ENCODE data around the gene CYB5R2. TPM values are rescaled to one million over a fixed set of nuclear protein-coding genes. Genes with fewer than 3 reads are reported as not detected.

The CYB5R2 gene
- 0.17 and 0.32 TPM in 2 replicates for total RNA-seq (2014; rRNA removed)
- 1.7 TPM for polyA plus RNA-seq (2012)

DNA sequence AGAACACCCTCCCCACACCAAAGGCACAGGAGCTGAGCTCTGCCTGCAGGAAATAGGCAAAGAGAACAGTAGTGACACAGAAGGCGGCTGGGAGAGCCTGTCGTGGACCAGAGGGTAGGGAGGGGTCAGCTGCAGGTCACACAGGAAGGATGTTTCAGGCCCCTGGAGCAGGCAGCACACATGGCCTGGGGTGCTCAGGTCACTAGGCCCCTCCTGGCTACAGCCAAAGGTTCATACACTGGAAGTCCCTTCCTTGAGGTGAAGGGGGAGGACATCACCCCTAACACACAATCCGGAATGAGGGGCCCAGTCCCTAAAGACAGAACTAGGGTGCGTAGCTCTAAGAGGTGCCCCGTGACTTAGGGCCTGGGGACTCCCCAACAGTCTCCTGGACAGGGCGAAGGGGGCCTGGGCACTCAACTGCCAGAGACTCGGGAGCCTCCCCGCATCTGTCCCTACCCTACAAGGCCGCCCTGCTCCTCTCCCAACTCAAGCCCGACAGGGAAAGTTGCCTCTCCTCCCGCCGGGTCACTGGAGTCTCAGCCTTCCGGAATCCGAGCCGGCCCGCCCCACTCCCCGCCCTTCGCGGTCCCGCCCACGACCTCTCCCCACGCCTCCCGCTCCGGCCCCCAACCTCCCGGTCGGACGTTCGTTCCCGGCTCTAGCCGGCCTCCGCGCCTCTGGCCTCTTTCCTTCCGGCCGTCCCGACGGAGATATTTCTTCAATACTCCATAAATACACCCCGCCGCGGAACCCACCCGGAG, at the start of gene CYB5R2:
Gene CYB5R2 (minus strand): TSS at position 541 of the 764 bp plus-strand sequence. CDS start 675 bp downstream, outside the sequence.
- no peak for DNase-seq (ENCODE audit: low read depth)

DNA sequence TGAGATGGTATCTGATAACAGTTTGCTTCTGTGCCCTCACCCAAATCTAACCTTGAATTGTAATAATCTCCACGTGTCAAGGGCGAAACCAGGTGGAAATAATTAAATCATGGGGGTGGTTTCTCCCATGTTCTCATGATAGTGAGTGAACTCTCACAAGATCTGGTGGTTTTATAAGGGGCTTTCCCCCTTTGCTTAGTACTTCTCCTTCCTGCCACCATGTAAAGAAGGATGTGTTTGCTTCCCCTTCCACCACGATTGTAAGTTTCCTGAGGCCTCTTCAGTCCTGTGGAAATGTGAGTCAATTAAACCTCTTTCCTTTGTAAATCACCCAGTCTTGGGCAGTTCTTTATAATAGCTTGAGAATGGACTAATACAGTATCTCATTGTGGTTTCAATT, 41.5 kb upstream of the CYB5R2 start:
- DNase-seq (ENCODE audit: low read depth): no peak

- no peak for DNase-seq (ENCODE audit: low read depth)
These were observed 33.1 kb upstream of the CYB5R2 start, which contains the start of gene OVCH2 for GRCh38 chr11:7706377-7706776. Gene OVCH2 (minus strand): TSS chr11:7706477. CDS start chr11:7706394, 83 bp downstream.

- no peak for DNase-seq (ENCODE audit: low read depth)
These were observed 30.4 kb upstream of the CYB5R2 start for GRCh38 chr11:7703740-7704139.

- no peak for DNase-seq (ENCODE audit: low read depth)
These were observed 23.1 kb upstream of the CYB5R2 start for GRCh38 chr11:7696424-7696823.

- no peak for DNase-seq (ENCODE audit: low read depth)
These were observed 20.9 kb upstream of the CYB5R2 start for GRCh38 chr11:7694235-7694634.

DNA sequence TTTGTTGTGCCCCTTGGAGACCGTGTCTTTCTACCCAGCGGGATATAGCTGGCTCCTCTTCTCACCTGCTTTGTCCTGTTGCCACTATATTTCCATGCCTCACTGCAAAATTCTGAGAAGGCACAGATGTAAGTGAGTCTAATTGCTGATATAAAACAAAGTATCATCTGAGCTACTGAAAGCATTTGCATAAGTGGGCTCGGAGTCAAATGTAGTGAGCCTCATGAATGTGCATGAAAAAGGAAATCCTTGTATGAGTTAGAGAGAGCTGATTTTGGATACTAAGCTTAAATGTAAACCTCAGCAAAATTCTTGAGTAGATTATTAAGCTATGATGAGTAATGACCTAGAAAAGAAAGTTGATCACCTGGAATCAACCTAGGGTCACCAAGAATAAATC, 19.1 kb upstream of the CYB5R2 start:
- DNase-seq (ENCODE audit: low read depth): no peak

DNA sequence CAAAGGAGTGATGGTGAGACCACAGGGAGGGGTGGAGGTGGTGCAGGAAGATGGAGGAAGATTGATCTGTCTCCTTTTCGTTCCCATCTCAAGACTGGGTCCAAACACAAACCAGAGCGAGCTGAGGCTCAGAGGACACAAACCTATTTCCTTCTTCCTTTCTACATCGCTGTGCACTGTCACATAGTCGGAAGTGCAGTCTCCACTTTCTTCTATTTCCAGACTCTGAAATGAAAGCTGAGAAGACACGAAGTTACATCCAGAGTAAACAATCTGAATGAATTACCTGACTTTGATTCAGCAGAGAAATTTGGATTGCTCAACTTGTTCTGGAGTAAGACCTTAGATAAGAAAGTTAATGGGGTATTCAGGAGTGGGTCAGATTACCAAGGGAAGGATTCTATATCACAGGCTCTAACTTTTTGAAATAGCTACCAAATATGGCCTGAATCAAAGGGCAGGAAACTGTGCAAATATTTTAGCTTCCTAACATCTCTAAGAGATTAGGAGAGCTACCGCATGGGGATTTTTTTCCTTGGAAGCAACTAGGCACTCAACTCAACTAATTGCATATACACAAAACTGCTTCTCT, 18.6 kb upstream of the CYB5R2 start:
- DNase-seq (ENCODE audit: low read depth): no peak

- DNase-seq (ENCODE audit: low read depth): no peak
These were observed 17.3 kb upstream of the CYB5R2 start for GRCh38 chr11:7690648-7691047.

DNA sequence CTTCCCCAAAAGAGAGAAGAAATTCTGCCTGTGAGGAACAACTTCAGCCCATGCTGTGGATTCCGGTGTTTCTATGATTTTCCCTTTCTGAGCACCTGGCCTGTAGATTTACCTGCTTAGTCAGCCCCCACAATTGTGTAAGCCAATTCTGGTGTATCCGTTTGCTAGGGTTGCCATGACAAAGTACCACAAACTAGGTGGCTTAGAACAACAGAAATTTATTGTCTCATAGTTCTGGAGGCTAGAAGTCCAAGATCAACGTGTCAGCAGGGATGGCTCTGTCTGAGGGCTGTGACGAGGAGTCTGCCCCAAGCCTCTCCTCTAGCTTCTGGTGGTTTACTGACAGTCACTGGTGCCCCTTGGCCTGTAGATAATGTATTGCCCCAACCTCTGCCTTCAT, 15.9 kb upstream of the CYB5R2 start:
- no peak for DNase-seq (ENCODE audit: low read depth)

GRCh38 chr11:7688238-7688826, 15.0 kb upstream of the CYB5R2 start:
- DNase-seq (ENCODE audit: low read depth): peak; percentile 14

DNA sequence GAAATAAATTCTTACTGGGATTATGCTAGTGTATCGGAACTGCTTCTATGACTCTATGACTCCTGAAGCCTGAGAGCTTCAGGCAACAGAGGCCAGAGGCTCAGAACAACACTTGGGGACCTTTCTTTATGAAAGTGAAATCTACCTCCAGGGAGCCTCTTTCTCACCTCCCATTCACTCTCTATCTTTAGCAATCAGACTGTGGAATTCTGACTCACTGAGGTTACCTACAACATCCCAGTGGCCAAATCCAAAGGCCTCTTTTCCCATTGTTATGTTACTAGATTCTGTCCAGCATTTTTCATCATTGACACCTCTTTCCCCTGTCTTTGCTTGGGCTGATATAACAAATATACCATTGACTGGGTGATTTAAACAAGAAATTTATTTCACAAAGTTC, 14.1 kb upstream of the CYB5R2 start:
- no peak for DNase-seq (ENCODE audit: low read depth)

DNA sequence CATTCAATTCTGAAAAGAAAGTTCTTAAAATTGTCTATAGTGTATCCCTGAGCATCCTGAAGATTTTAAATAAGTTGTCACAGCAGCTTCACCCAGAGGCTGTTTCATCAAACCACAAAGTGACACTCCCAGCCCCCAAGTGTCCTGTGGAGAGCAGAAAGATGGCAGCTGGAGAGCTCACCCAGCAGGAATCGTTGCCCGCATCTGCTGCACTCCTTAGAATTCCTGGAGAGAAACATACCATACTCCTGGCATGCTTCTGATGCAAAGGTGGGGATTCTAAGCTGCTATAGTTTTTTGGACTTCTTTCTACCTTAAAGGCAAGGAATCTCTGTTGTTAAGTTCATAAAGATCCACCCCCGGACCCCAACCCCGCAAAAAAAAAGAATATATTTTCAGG, 13.5 kb upstream of the CYB5R2 start:
- no peak for DNase-seq (ENCODE audit: low read depth)

- no peak for DNase-seq (ENCODE audit: low read depth)
These were observed 10.3 kb upstream of the CYB5R2 start for GRCh38 chr11:7683571-7683970.

DNA sequence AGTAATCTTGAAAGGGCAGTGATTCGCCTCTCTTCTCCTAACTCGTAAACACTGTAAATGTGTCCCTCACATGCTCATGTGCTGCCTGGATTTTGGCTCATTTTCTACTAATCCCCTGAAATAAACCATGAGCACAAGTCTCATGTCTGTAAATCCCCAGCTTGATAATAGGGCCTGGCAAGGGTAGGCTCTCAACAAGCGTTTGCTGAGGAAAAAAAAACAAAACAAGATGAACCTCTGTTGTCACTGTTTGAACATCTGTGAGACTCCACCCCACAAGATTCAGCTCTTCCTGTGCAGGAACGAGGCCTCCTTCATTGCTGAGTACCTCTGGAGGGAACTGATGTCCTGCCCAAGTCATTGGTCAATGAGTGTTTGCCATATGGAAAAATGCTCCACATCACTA, 4.5 kb upstream of the CYB5R2 start:
- no peak for DNase-seq (ENCODE audit: low read depth)

DNA sequence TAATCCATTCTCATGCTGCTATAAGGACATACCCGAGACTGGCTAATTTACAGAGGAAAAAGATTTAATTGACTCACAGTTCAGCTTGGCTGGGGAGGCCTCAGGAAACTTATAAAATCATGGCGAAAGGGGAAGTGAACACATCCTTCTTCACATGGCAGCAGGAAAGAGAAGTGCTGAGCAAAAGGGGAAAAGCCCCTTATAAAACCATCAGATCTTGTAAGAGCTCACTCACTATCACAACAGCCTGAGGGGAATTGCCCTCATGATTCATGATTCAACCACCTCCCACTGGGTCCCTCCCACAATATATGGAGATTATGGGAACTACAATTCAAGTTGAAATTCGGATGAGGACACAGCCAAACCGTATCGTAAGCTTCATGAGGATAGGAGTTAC, 3.8 kb upstream of the CYB5R2 start:
- no peak for DNase-seq (ENCODE audit: low read depth)

DNA sequence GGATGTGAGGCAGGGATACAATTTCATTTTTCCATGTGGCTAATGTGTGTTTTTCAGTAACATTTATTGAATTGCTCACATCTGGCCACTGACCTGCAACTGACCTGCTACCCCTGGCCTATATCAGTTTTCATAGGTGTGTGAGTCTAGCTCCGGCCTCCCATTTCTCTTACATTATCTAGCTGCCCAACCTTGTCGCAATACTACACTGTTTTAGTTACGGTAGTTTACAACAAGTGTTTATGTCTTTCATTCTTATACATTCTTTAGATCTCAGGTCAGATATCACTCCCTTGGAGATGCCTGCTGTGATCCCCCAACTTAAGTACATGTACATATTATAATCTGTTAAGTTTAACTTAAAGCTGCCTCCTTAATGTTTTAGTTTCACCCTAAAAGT, 2.3 kb upstream of the CYB5R2 start:
- no peak for DNase-seq (ENCODE audit: low read depth)

DNA sequence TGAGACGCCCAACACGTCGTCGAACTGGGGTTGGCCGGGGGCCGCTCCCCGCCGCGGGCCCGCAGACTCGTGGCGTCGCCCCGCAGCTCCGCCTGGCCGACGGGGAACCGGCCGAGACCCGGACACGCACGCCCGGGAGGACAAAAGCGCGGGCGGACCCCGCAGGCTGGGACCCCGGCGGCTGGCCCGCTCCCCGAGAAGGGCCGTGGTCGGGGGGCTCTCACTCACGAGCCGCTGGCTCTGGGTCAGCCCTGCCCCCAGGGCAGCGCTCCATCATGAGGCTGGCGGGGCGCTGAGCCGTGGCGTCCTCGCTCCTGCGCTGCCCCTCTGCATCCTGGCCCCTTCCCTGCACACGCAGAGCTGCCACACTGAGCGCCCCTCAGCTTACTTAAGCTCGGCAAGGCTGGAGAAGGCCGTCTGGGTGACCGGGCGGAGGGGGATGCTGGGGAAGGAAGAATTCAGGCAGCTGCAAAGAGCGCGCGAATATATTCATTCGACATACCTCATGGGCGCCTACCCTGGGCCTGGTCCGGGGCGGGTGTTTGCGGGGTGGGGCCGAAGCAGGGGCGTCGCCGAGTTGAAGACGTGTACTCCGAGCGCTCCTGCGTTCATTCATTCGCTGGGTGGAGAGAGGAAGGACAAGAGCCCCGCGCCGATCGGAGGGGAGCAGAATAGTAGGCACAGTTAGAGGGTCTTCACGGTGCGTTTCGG, 579 bp upstream of the CYB5R2 start:
- no peak for DNase-seq (ENCODE audit: low read depth)

GRCh38 chr11:7672276-7672959, 882 bp downstream of the CYB5R2 start:
- DNase-seq (ENCODE audit: low read depth): no peak

- DNase-seq (ENCODE audit: low read depth): no peak
These were observed 1.7 kb downstream of the CYB5R2 start for GRCh38 chr11:7671347-7672215.

- DNase-seq (ENCODE audit: low read depth): no peak
These were observed 2.7 kb downstream of the CYB5R2 start for GRCh38 chr11:7670641-7671040.

Data from LHCN-M2 (cell line).